SK-N-MC (cell line): ENCODE data around the gene EMP1.

Source experiments
- DNase-seq: peaks from one replicate; pipeline ENCODE4 v3.0.0-alpha.2; 2011; ENCODE audit warnings: low read depth, low spot score
- H3K27ac ChIP-seq: fragments of 200-600 bp; sonication (generic); 2 replicates; pipeline ENCODE4 v1.5.1; 2016; ENCODE audit warnings: mixed run types
- H3K36me3 ChIP-seq: fragments of 200-600 bp; sonication (generic); 2 replicates; pipeline ENCODE4 v1.6.1; 2017; ENCODE audit warnings: antibody characterized with exemption, low read length, mixed read lengths; ENCODE audit not compliant: insufficient read depth
- H3K4me3 ChIP-seq: fragments of 200-600 bp; sonication (generic); 2 replicates; pipeline ENCODE4 v1.5.1; 2016
- H3K9ac ChIP-seq: fragments of 200-600 bp; sonication (generic); 2 replicates; pipeline ENCODE4 v1.8.0; 2017; ENCODE audit warnings: mixed run types, mixed read lengths; ENCODE audit not compliant: insufficient read length
- H3K9me3 ChIP-seq: fragments of 200-600 bp; sonication (generic); 2 replicates; pipeline ENCODE4 v1.6.1; 2017; ENCODE audit warnings: low read depth, mild to moderate bottlenecking, antibody characterized with exemption, low read length, moderate library complexity, mixed read lengths
- EZH2 ChIP-seq: fragments of 200-600 bp; sonication (generic); IDR thresholded peaks from one replicate; pipeline ENCODE4 v1.6.1; 2017; ENCODE audit warnings: antibody characterized with exemption
- FOXP2 ChIP-seq: optimal IDR thresholded peaks from 2 replicates; pipeline ENCODE3; 2011; ENCODE audit warnings: mild to moderate bottlenecking, moderate library complexity; ENCODE audit not compliant: insufficient read depth; ENCODE audit errors: extremely low read length, control extremely low read depth
- POLR2AphosphoS5 ChIP-seq: IDR thresholded peaks from 2 replicates; pipeline ENCODE4 v1.6.1; 2012; ENCODE audit warnings: mild to moderate bottlenecking, low read depth, low read length, borderline replicate concordance

The EMP1 gene

DNA sequence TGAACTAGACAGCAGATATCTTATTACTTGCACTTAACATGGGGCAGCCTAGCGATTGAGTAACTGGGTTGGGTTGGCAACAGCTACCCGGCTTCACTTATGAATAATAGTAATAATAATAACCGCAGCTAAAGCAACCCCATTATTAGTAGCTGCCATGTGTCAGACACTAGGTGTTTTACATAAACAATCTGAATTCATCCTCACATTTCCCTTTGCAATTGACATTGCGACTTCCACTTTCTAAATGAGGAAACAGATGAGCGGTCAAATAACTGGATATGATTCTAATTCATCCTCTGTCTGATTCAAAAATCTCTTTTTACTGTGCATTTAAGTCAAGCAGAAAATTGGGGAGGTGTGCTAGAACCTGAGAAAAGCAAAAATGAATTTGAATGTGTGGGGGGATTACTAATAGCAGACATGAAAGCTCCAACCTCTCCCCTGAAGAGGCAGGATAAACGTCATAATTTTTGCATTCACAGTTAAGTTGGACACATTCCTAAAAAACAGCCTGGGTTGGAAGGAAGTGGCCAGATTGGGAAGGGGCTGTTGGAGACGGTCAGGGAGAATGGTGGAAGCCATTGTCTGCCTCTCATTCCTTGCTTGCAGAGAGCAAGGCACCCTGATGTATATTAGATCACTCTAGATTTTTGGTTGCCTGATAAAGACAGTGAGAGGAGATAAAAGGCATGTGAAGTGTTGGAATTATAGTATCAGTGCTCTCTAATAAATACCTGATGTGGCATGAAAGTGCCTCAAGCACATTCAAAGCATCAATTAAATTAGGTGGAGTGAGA is 13.1 kb downstream of the EMP1 start:
- DNase-seq: no peak
- Histone ChIP-seq H3K4me3 (no peak overlapping the region), H3K27ac (no peak overlapping the region), H3K9ac (no peak overlapping the region), H3K36me3 (no peaks in the 10 kb centered on the region), H3K9me3 (no peaks in the 10 kb centered on the region)
- no peak for TF ChIP-seq POLR2AphosphoS5
- no peak for TF ChIP-seq EZH2
- no peak for TF ChIP-seq FOXP2

DNA sequence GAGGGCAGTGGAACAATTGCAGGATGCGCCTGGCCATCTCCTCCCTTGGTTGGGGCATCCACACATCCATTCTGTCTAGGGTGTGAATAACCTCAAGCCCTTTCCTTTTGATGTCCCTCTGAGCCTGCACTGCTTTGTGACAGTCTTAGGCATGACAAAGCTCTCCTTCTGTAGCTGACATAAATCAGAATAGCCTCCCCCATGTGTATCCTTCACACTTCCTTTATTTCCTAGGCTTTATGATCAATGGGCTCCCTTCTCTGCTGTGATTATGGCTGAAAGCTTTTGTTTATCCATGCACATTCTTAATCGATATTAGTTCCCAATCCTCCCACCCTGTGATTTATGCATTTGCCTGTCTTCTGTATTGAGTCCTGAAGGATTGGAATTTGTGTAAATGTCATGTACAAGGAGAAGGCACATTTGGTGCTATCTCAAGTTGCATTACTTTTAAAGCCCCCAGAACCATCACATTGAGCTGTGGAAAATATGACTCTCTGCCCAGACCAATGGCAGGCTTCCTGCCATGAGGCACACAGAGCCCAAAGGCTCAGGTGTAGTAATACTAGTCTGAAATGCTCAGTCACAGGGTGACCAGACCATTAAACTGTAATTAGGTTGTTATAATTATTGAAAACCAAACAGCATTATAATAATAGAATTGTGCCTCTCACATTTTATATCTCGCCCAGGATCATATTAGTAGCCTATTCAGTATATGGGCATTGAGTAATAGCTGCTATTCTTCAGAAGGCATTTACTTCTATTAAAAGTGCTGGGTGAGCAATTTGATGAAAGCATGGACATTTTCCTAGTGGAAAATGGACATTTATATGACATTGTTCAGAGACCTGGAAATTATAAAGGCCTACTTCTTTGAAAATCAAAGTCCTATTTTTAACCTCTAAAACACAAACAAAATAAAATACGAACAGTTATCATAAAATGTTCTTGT is 14.0 kb downstream of the EMP1 start:
- Histone ChIP-seq H3K36me3 (no peaks in the 10 kb centered on the region), H3K27ac (peak overlapping the region; percentile 17; the same call in 1 of the 2 replicates), H3K9ac (no peak overlapping the region), H3K4me3 (no peak overlapping the region), H3K9me3 (no peaks in the 10 kb centered on the region)
- TF ChIP-seq EZH2: no peak
- TF ChIP-seq FOXP2: no peak
- no peak for TF ChIP-seq POLR2AphosphoS5
- DNase-seq: no peak

DNA sequence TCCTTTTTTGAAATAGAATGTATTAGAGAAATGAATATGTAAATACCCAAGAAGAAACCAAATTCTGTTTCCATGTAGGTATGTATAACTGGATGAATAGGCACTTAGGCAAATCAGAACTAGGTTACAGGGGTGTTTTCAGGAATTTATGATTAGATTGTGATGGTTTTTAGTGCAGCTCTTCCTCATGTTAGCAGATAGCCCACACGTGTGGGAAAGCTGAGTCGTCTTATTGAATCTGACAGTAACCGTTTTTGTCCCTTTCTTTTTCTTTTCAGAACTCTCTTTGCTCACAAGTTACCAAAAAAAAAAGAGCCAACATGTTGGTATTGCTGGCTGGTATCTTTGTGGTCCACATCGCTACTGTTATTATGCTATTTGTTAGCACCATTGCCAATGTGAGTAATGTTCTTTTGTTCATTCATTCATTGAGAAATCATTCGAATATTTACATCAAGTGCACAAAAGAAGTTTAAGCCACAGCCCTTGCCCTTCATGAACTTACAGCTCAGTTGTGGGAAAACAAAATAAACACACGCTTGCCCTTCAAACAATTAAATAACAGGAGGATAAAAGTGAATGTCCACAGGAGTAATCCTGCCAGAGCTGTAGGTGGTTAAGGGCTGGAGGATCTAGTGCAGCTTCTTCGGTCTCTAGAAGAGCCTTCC is 14.8 kb downstream of the EMP1 start:
- Histone ChIP-seq H3K4me3 (no peak overlapping the region), H3K36me3 (no peaks in the 10 kb centered on the region), H3K9ac (no peak overlapping the region)

DNA sequence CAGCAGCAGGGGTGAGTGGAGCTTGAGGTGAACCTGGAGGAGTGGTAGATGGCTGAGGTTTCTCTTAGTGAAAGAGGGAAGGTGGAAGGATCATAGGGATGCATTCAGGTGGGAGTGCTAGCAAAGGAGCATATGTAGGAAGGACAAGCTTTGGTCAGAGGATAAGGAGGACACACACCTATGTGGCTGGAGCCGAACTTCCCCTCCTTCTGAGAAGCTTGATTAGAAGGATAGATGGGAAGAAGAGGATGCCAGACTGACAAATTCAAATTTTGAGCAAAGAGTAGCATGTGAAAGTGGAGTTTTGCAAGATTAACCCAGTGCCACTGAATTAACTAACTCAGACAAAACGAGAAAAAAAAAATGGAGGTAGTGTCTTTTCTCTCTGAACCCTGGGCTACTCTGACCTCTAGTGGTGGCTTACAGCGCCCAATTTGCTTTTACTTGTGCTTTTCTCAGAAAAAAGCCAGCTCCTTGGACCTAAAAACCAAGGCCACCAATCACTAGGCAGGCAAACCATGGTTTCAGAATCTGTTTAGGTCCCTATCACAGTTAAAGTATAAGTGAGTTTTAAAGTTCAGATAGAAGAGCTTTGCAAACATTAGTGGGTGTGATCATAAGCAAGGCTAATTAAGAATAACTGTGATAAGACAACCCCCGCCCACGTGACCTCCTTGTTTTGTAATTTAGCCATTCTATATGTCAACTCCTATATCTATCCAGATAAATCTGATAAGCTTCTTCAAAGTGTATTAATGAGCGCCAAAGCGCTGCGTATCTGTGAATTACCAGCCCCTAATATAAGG is 15.5 kb downstream of the EMP1 start:
- peak overlapping the region; percentile 46; the same call in 1 of the 2 replicates for H3K4me3 ChIP-seq
- peak; percentile 67 for DNase-seq
- TF ChIP-seq POLR2AphosphoS5 (no peak), FOXP2 (no peak), EZH2 (no peak)
- H3K9me3 ChIP-seq: no peaks in the 10 kb centered on the region
- H3K27ac ChIP-seq: peak overlapping the region; percentile 17; the same call in 1 of the 2 replicates
- no peaks in the 10 kb centered on the region for H3K36me3 ChIP-seq
- no peak overlapping the region for H3K9ac ChIP-seq

More for the DNA sequence above, 14.8 kb downstream of the EMP1 start:
- no peak for DNase-seq
- TF ChIP-seq EZH2 (no peak), POLR2AphosphoS5 (no peak), FOXP2 (no peak)
- H3K27ac ChIP-seq: peak overlapping the region; percentile 17; the same call in 1 of the 2 replicates
- no peaks in the 10 kb centered on the region for H3K9me3 ChIP-seq

DNA sequence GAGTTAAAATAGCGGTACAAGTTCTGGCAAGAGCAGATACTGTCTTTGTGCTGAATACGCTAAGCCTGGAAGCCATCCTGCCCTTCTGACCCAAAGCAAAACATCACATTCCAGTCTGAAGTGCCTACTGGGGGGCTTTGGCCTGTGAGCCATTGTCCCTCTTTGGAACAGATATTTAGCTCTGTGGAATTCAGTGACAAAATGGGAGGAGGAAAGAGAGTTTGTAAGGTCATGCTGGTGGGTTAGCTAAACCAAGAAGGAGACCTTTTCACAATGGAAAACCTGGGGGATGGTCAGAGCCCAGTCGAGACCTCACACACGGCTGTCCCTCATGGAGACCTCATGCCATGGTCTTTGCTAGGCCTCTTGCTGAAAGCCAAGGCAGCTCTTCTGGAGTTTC is 18.5 kb downstream of the EMP1 start:
- Histone ChIP-seq H3K9me3 (no peaks in the 10 kb centered on the region), H3K9ac (no peak overlapping the region), H3K4me3 (no peak overlapping the region), H3K27ac (no peak overlapping the region), H3K36me3 (no peaks in the 10 kb centered on the region)
- no peak for DNase-seq
- TF ChIP-seq POLR2AphosphoS5 (no peak), FOXP2 (no peak), EZH2 (no peak)

DNA sequence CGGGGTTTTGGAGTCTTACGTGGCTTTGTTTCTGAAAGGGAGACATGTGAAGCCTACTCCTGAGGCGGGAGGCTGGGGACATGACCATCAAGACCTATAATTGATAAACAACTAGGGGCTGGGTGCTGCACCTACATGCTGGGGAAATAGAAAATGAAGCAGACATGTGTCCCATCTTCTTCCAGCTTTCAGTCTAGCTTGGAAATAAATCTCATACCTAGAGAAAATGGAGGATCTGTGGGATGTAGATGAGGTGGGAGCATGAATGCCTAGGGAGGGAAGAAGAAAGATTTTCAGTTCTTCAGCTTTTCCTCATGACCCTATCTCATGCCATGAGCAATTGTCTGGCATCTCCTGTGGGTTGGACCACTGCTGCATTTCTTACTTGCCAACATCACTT is 22.1 kb downstream of the EMP1 start:
- no peak for DNase-seq
- no peak overlapping the region for H3K4me3 ChIP-seq
- H3K36me3 ChIP-seq: no peaks in the 10 kb centered on the region
- H3K27ac ChIP-seq: no peak overlapping the region
- no peaks in the 10 kb centered on the region for H3K9me3 ChIP-seq
- no peak overlapping the region for H3K9ac ChIP-seq
- TF ChIP-seq POLR2AphosphoS5: no peak
- TF ChIP-seq FOXP2: no peak
- no peak for TF ChIP-seq EZH2

DNA sequence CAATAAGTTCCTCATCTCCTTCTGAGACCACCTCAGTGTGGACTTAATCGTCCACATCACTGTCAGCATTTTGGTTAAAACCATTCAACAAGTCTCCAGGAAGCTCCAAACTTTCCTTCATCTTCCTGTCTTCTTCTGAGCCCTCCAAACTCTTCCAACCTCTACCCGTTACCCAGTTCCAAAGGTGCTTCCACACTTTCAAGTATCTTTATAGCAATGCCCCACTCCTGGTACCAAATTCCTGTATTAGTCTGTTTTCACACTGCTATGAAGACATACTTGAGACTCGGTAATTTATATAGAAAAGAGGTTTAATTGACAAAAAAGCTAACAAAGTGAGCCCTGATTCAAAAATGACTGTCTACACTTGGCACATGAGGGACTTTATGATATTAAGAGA is 22.8 kb downstream of the EMP1 start:
- H3K9ac ChIP-seq: no peak overlapping the region
- H3K27ac ChIP-seq: no peak overlapping the region
- H3K4me3 ChIP-seq: no peak overlapping the region
- DNase-seq: no peak
- TF ChIP-seq FOXP2: no peak
- TF ChIP-seq EZH2: no peak
- no peak for TF ChIP-seq POLR2AphosphoS5
- no peaks in the 10 kb centered on the region for H3K36me3 ChIP-seq
- H3K9me3 ChIP-seq: no peaks in the 10 kb centered on the region

DNA sequence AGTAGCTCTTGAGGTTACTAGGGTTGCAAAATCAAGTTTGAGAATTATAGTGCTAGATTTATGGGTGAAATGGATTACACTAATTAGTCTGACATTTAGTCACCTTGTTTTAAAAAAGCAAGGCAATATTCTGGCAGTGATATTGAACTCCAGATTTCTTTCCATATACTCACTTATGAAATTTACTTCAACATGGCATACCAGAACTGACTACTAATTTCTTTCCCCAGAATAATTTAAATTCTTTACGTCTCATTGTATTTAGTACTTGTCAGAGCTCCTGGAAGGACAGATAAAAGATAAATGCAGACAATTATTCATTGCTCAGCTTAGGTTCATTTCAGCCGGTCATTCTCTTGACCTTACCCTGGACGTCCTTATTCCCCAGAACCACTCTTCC is 24.3 kb downstream of the EMP1 start:
- Histone ChIP-seq H3K9me3 (no peaks in the 10 kb centered on the region), H3K4me3 (no peak overlapping the region), H3K36me3 (no peaks in the 10 kb centered on the region), H3K9ac (no peak overlapping the region), H3K27ac (no peak overlapping the region)
- no peak for TF ChIP-seq EZH2
- no peak for TF ChIP-seq POLR2AphosphoS5
- no peak for DNase-seq
